Raji (cell line): ENCODE measurements around the gene ARPC1A.

ENCODE experiments used
- POLR2A ChIP-seq: IDR thresholded peaks from 2 replicates; pipeline ENCODE4 v1.6.1; 2011; ENCODE audit warnings: low read depth, low read length, control low read depth; ENCODE audit not compliant: insufficient read depth

Gene ARPC1A

GRCh38 chr7:99393355-99394187 is 67.9 kb downstream of the ARPC1A start:
- no peak for TF ChIP-seq POLR2A

GRCh38 chr7:99394188-99394502 is 68.4 kb downstream of the ARPC1A start:
- TF ChIP-seq POLR2A: no peak

GRCh38 chr7:99395616-99396327 is 70.1 kb downstream of the ARPC1A start:
- TF ChIP-seq POLR2A: no peak

GRCh38 chr7:99396418-99397296 is 71.0 kb downstream of the ARPC1A start:
- TF ChIP-seq POLR2A: 0 out of 2 replicates have a peak, but pooled peaks have one; percentile 9

GRCh38 chr7:99397297-99397983 is 71.7 kb downstream of the ARPC1A start:
- 0 out of 2 replicates have a peak, but pooled peaks have one; percentile 8 for TF ChIP-seq POLR2A

GRCh38 chr7:99398891-99399445 is 73.3 kb downstream of the ARPC1A start:
- no peak for TF ChIP-seq POLR2A

- no peak for TF ChIP-seq POLR2A
These were observed 73.9 kb downstream of the ARPC1A start for GRCh38 chr7:99399597-99399996.

GRCh38 chr7:99402854-99403253 is 77.2 kb downstream of the ARPC1A start:
- TF ChIP-seq POLR2A: no peak

GRCh38 chr7:99403764-99404163 is 78.1 kb downstream of the ARPC1A start:
- TF ChIP-seq POLR2A: no peak

- no peak for TF ChIP-seq POLR2A
These were observed 78.7 kb downstream of the ARPC1A start for GRCh38 chr7:99404235-99404976.

- no peak for TF ChIP-seq POLR2A
These were observed 79.3 kb downstream of the ARPC1A start for GRCh38 chr7:99404977-99405320.

GRCh38 chr7:99406557-99406956 is 80.9 kb downstream of the ARPC1A start:
- TF ChIP-seq POLR2A: peak; percentile 37; the same call in 1 of the 2 replicates

- TF ChIP-seq POLR2A: no peak
These were observed 82.2 kb downstream of the ARPC1A start for GRCh38 chr7:99407872-99408378.
